Gastrocnemius medialis (tissue), 4 donors: Measurements from ENCODE around the gene MGMT.

ENCODE experiments used
- CTCF ChIP-seq, 5 experiments: fragments of 450-650 bp in 3 of 5; fragments of 200-600 bp in 2 of 5; sonication (generic) in 2 of 5; IDR thresholded peaks in 4 of 5; conservative IDR thresholded peaks in 1 of 5; 1 replicate in 4 of 5; 2 replicates in 1 of 5; pipeline ENCODE4 v1.5.1; 2016 to 2019; ENCODE audit warnings: antibody characterized with exemption in 5 of 5, mild to moderate bottlenecking in 3 of 5, moderate library complexity in 3 of 5
- POLR2A ChIP-seq, 2 donors: fragments of 450-650 bp; IDR thresholded peaks; one replicate each; pipeline ENCODE4 v1.6.1; 2017; ENCODE audit warnings: antibody characterized with exemption in 2 of 2, mild to moderate bottlenecking in 2 of 2, moderate library complexity in 2 of 2

GRCh38 chr10:129621693-129622092, 154.7 kb downstream of the MGMT start:
- TF ChIP-seq POLR2A (IDR thresholded peaks at IDR 0.05), result no peak
- TF ChIP-seq CTCF (IDR thresholded peaks at IDR 0.05 in 4 of 5, conservative IDR thresholded peaks at IDR 0.05 in 1 of 5), result no peak
